Endothelial cell of umbilical vein (primary cell): ENCODE data around the gene TBC1D5. TPM values are rescaled to one million over a fixed set of nuclear protein-coding genes. Genes with fewer than 3 reads are reported as not detected.

Experiments
- BruUV-seq: library from RNA; stranded (reverse); fragments of 400-500 nt; replicated peaks from 2 replicates; lab custom pipeline; 2021; lab: Mats Ljungman, UMichigan
- CTCF ChIA-PET: fragments of 300-600, 350-600 bp; sonication (Branson Sonifier 250); formaldehyde crosslinking; loops from one replicate; lab custom pipeline; 2021; ENCODE audit warnings: antibody characterized with exemption, inconsistent platforms; lab: Charles Lee
- POLR2A ChIA-PET: fragments of 300-600, 350-600 bp; sonication (Branson Sonifier 250); formaldehyde crosslinking; loops from one replicate; lab custom pipeline; 2021; ENCODE audit warnings: antibody characterized with exemption, inconsistent platforms; lab: Charles Lee
- DNase-seq: peaks from one replicate; pipeline ENCODE4 v3.0.0-alpha.2; 2011; ENCODE audit warnings: low read depth, low spot score
- FAIRE-seq: peaks from 2 replicates; lab custom pipeline; 2011; peaks lifted over from hg19 to GRCh38; lab: Jason Lieb, UNC
- H2AFZ ChIP-seq: 2 replicates; pipeline ENCODE4 v1.6.0; 2012; ENCODE audit warnings: low read depth, low read length, control low read depth, inconsistent platforms
- H3K27ac ChIP-seq: 2 replicates; pipeline ENCODE4 v1.5.1; 2011; ENCODE audit warnings: low read depth, mild to moderate bottlenecking, control low read depth, low read length, moderate library complexity; ENCODE audit not compliant: insufficient read depth
- H3K27me3 ChIP-seq, 2 experiments: 2 replicates each; pipeline versions ENCODE4 v1.6.0 to v1.6.1; 2011; ENCODE audit warnings: low read length in 2 of 2, mixed read lengths in 1 of 2; ENCODE audit not compliant: control insufficient read depth in 2 of 2, insufficient read depth in 2 of 2
- H3K36me3 ChIP-seq, 2 experiments: 2 replicates in 1 of 2; 3 replicates in 1 of 2; pipeline ENCODE4 v1.5.1; 2011; ENCODE audit warnings: low read length in 2 of 2, mild to moderate bottlenecking in 1 of 2, moderate library complexity in 1 of 2; ENCODE audit not compliant: control insufficient read depth in 2 of 2, insufficient read depth in 2 of 2; ENCODE audit errors: extremely low read depth in 1 of 2
- H3K4me1 ChIP-seq: 3 replicates; pipeline ENCODE4 v1.5.1; 2011; ENCODE audit warnings: mild to moderate bottlenecking, low read length; ENCODE audit not compliant: control insufficient read depth, insufficient read depth; ENCODE audit errors: extremely low read depth
- H3K4me2 ChIP-seq: 2 replicates; pipeline ENCODE4 v1.6.1; 2011; ENCODE audit warnings: low read length, control low read depth, mixed read lengths; ENCODE audit not compliant: insufficient read depth
- H3K4me3 ChIP-seq, 3 experiments: fragments of 200-600 bp in 1 of 3; sonication (generic), shearing (Covaris generic) in 1 of 3; replicated peaks in 1 of 3; 2 replicates each; pipeline ENCODE4 v1.5.1; 2011 to 2016; ENCODE audit warnings: control low read depth in 3 of 3, low read length in 3 of 3, mild to moderate bottlenecking in 2 of 3, inconsistent platforms in 1 of 3, low read depth in 1 of 3, moderate library complexity in 1 of 3; ENCODE audit not compliant: insufficient read depth in 1 of 3
- H3K79me2 ChIP-seq: 2 replicates; pipeline ENCODE4 v1.6.0; 2012; ENCODE audit warnings: low read length, inconsistent platforms; ENCODE audit not compliant: control insufficient read depth, insufficient read depth
- H3K9ac ChIP-seq: replicated peaks from 2 replicates; pipeline ENCODE3; 2011; ENCODE audit warnings: low read length, control low read depth; ENCODE audit not compliant: insufficient read depth; ENCODE audit errors: extremely low read depth
- H3K9me1 ChIP-seq: replicated peaks from 3 replicates; pipeline ENCODE4 v1.6.0; 2011; ENCODE audit warnings: mild to moderate bottlenecking, low read length; ENCODE audit not compliant: control insufficient read depth, insufficient read depth; ENCODE audit errors: extremely low read depth
- H3K9me3 ChIP-seq: replicated peaks from 2 replicates; pipeline ENCODE4 v1.5.1; 2012; ENCODE audit warnings: low read length, inconsistent platforms; ENCODE audit not compliant: control insufficient read depth, insufficient read depth
- H4K20me1 ChIP-seq: replicated peaks from 2 replicates; pipeline ENCODE3; 2011; ENCODE audit warnings: mild to moderate bottlenecking, low read length; ENCODE audit not compliant: control insufficient read depth, insufficient read depth; ENCODE audit errors: extremely low read depth
- EZH2 ChIP-seq: IDR thresholded peaks from 2 replicates; pipeline ENCODE4 v1.6.1; 2012; ENCODE audit warnings: borderline replicate concordance, low read depth, mild to moderate bottlenecking, moderate library complexity, low read length, inconsistent platforms; ENCODE audit not compliant: severe bottlenecking
- FOS ChIP-seq: IDR thresholded peaks from 2 replicates; pipeline ENCODE4 v1.6.1; 2011; ENCODE audit warnings: mild to moderate bottlenecking, low read length, moderate library complexity, borderline replicate concordance; ENCODE audit not compliant: insufficient read depth
- GATA2 ChIP-seq: IDR thresholded peaks from 2 replicates; pipeline ENCODE4 v1.7.0; 2011; ENCODE audit warnings: low read depth, mild to moderate bottlenecking, moderate library complexity, mixed read lengths, low read length; ENCODE audit not compliant: insufficient read length, insufficient read depth
- JUN ChIP-seq: IDR thresholded peaks from 2 replicates; pipeline ENCODE4 v1.6.1; 2011; ENCODE audit warnings: borderline replicate concordance, low read depth; ENCODE audit not compliant: insufficient read length, insufficient read depth
- MYC ChIP-seq: IDR thresholded peaks from one replicate; pipeline ENCODE4 v1.6.1; 2011; ENCODE audit warnings: mild to moderate bottlenecking, low read depth, low read length
- POLR2A ChIP-seq: IDR thresholded peaks from 2 replicates; pipeline ENCODE4 v1.6.1; 2012; ENCODE audit warnings: low read depth, mild to moderate bottlenecking, control low read depth, low read length
- POLR2AphosphoS5 ChIP-seq: IDR thresholded peaks from 2 replicates; pipeline ENCODE4 v1.6.1; 2012; ENCODE audit warnings: low read depth, mild to moderate bottlenecking, control low read depth, low read length, moderate library complexity; ENCODE audit not compliant: insufficient read depth
- dilution Hi-C: fragments of 300-500 bp; cut with MboI; formaldehyde crosslinking; loops from one replicate; pipeline ENCODE4 v1.15.0; 2019; ENCODE audit warnings: low sequenced_read_pairs; ENCODE audit not compliant: extremely low pct_ligation_motif_present
- intact Hi-C: fragments of 100-400 bp; cut with micrococcal nuclease; formaldehyde crosslinking; loops from one replicate; pipeline ENCODE4 v1.10.0; 2022
- polyA plus RNA-seq, 4 experiments: library from polyadenylated mRNA; depleted of rRNA in 3 of 4; stranded (reverse) in 3 of 4; unstranded in 1 of 4; fragments of >200 nt; gene quantifications; 2 replicates each; pipeline versions ENCODE4 v1.2.1 to v1.2.3, GENCODE V29; 2011 to 2012; ENCODE audit warnings: missing spikeins in 1 of 4
- total RNA-seq: library from RNA; stranded (reverse); gene quantifications from 2 replicates; pipeline ENCODE4 v1.2.3, GENCODE V29; 2021
- TF ChIP-seq, protein P1 (sequence below), 2 donors: IDR thresholded peaks; 1 replicate in 1 of 2; 2 replicates in 1 of 2; pipeline ENCODE4 v1.5.1; 2011; ENCODE audit warnings: low read length in 2 of 2, mild to moderate bottlenecking in 2 of 2, moderate library complexity in 2 of 2, control low read depth in 1 of 2, inconsistent platforms in 1 of 2, low read depth in 1 of 2; ENCODE audit not compliant: insufficient read depth in 1 of 2; ENCODE audit errors: extremely low read depth in 1 of 2
- TF ChIP-seq, protein P2 (sequence below): IDR thresholded peaks from 2 replicates; pipeline ENCODE4 v1.6.1; 2011; ENCODE audit not compliant: insufficient read depth, insufficient read length

The TBC1D5 gene
- total and polyA plus RNA-seq, 2 donors (not counting 3 experiments of a cell fraction or from before 2014, with no cell fraction given): 17.5 to 44.7 TPM

- dilution Hi-C loops (no loop called here), intact Hi-C loops (no loop called here)
- BruUV-seq: no TSS peak
- H3K9me1 ChIP-seq: no peaks in the 10 kb centered on the region
- no peaks in the 10 kb centered on the region for H3K36me3 ChIP-seq
- no peak overlapping the region for H2AFZ ChIP-seq
- H4K20me1 ChIP-seq: no peaks in the 10 kb centered on the region
- no peak for FAIRE-seq
- CTCF ChIA-PET: interaction anchor here (1.0 to 1.8 kb wide), 3 partner anchors 9 to 803 kb away, joined by 3 to 5 read pairs (median 3); no protein-coding TSS in a partner anchor
- no peak overlapping the region for H3K27ac ChIP-seq
- POLR2A ChIA-PET: no interaction called here
- TF ChIP-seq JUN (no peak), EZH2 (no peak), POLR2A (no peak), GATA2 (no peak), FOS (no peak), POLR2AphosphoS5 (no peak), MYC (no peak)
- TF ChIP-seq, protein P1, sequence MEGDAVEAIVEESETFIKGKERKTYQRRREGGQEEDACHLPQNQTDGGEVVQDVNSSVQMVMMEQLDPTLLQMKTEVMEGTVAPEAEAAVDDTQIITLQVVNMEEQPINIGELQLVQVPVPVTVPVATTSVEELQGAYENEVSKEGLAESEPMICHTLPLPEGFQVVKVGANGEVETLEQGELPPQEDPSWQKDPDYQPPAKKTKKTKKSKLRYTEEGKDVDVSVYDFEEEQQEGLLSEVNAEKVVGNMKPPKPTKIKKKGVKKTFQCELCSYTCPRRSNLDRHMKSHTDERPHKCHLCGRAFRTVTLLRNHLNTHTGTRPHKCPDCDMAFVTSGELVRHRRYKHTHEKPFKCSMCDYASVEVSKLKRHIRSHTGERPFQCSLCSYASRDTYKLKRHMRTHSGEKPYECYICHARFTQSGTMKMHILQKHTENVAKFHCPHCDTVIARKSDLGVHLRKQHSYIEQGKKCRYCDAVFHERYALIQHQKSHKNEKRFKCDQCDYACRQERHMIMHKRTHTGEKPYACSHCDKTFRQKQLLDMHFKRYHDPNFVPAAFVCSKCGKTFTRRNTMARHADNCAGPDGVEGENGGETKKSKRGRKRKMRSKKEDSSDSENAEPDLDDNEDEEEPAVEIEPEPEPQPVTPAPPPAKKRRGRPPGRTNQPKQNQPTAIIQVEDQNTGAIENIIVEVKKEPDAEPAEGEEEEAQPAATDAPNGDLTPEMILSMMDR (IDR thresholded peaks at IDR 0.05; ENCODE audit: extremely low read depth in 1 of 2, insufficient read depth in 1 of 2, low read depth in 1 of 2, low read length in 2 of 2): no peak
- TF ChIP-seq, protein P2, sequence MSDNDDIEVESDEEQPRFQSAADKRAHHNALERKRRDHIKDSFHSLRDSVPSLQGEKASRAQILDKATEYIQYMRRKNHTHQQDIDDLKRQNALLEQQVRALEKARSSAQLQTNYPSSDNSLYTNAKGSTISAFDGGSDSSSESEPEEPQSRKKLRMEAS: no peak
- H3K9ac ChIP-seq: no peak overlapping the region
- H3K9me3 ChIP-seq: no peaks in the 10 kb centered on the region
- no peak overlapping the region for H3K4me2 ChIP-seq
- DNase-seq: no peak
- H3K27me3 ChIP-seq: no peaks in the 10 kb centered on the region
- H3K79me2 ChIP-seq: no peaks in the 10 kb centered on the region
- no peak overlapping the region for H3K4me3 ChIP-seq
- H3K4me1 ChIP-seq: no peaks in the 10 kb centered on the region
These were observed 337.9 kb downstream of the TBC1D5 start for GRCh38 chr3:17404548-17404947.
